NB4 (cell line): Measurements from ENCODE around the gene INHBA.

Experiments used
- DNase-seq: peaks from one replicate; pipeline ENCODE4 v3.0.0; 2010; ENCODE audit warnings: low read depth
- H3K4me3 ChIP-seq: one replicate; pipeline ENCODE4 v1.5.1; 2011; ENCODE audit warnings: mild to moderate bottlenecking, low read depth, low read length, moderate library complexity
- MYC ChIP-seq: IDR thresholded peaks from 2 replicates; pipeline ENCODE4 v1.6.1; 2011; ENCODE audit warnings: low read depth, low read length
- POLR2A ChIP-seq: IDR thresholded peaks from 2 replicates; pipeline ENCODE4 v1.6.1; 2011; ENCODE audit warnings: mild to moderate bottlenecking; ENCODE audit not compliant: insufficient read length; ENCODE audit errors: extremely low read depth
- TF ChIP-seq, protein P1 (sequence below): IDR thresholded peaks from one replicate; pipeline ENCODE4 v1.5.1; 2012; ENCODE audit warnings: low read depth, low read length
- TF ChIP-seq, protein P2 (sequence below): IDR thresholded peaks from 2 replicates; pipeline ENCODE4 v1.6.1; 2011; ENCODE audit warnings: low read depth, low read length

Gene INHBA

DNA sequence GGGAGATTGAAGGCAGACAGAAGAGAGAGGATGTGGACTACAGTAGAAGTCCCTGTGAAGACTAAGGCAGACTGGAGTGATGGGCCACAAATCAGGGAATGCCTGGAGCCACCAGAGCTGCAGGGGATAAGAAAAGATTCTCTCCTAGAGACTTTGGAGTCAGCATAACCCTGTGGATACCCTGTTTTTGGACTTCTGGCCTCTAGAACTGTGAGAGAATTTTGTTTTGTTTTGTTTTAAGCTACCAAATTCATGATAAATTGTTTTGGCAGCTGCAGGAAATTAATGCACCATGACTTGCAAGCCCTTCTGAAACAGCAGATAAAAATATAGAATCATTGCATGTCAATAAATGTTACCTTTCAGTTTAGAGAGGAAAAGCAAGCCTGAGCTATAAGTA lies 41.3 kb downstream of the INHBA start:
- TF ChIP-seq, protein P1, sequence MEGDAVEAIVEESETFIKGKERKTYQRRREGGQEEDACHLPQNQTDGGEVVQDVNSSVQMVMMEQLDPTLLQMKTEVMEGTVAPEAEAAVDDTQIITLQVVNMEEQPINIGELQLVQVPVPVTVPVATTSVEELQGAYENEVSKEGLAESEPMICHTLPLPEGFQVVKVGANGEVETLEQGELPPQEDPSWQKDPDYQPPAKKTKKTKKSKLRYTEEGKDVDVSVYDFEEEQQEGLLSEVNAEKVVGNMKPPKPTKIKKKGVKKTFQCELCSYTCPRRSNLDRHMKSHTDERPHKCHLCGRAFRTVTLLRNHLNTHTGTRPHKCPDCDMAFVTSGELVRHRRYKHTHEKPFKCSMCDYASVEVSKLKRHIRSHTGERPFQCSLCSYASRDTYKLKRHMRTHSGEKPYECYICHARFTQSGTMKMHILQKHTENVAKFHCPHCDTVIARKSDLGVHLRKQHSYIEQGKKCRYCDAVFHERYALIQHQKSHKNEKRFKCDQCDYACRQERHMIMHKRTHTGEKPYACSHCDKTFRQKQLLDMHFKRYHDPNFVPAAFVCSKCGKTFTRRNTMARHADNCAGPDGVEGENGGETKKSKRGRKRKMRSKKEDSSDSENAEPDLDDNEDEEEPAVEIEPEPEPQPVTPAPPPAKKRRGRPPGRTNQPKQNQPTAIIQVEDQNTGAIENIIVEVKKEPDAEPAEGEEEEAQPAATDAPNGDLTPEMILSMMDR = no peak
- no peak for TF ChIP-seq MYC
- TF ChIP-seq POLR2A = no peak
- TF ChIP-seq, protein P2, sequence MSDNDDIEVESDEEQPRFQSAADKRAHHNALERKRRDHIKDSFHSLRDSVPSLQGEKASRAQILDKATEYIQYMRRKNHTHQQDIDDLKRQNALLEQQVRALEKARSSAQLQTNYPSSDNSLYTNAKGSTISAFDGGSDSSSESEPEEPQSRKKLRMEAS = no peak
- no peak for DNase-seq
- H3K4me3 ChIP-seq = no peak overlapping the region

DNA sequence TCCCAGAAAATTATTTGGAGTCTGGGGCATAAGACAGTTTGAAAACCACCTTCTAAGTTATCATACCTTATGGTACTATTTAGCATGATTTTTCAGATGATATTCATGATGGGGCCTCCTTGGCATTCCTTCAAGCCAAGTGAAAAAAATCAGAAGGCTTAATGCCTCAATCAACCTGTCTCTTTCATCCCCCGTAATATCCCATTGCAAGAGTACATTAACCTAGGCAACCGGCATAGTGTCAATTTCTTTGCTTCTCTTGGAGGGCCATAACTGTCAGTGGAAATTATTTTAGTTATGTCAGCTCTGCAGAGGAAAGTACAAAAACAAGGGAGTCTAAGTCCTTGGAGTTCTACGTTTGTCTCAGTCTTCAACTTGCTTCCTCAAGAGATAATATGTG lies 43.4 kb downstream of the INHBA start:
- no peak for DNase-seq
- TF ChIP-seq, protein P2 = no peak
- TF ChIP-seq POLR2A = no peak
- TF ChIP-seq, protein P1 = no peak
- no peak for TF ChIP-seq MYC
- no peak overlapping the region for H3K4me3 ChIP-seq

DNA sequence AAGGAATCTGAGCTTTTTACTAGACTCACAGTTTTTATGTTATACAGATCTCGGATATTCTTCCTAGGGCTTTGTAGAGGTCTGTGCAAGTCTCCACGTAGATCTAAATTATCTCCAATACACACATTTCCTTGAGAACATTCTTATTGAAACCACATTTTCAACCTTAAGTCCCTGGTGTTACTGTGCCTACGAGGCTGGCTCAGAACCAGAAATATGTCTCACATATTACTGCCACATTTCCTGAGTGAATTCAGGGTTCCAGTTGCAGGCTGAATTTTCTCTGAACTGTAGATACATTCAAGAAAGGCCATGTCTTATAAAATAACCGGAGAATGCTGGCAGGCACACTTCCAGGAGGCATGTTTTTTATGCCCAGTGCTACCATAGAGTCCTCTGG lies 46.5 kb downstream of the INHBA start:
- no peak for DNase-seq
- TF ChIP-seq POLR2A (no peak), MYC (no peak)
- TF ChIP-seq, protein P2 = no peak
- TF ChIP-seq, protein P1 = no peak
- H3K4me3 ChIP-seq = no peak overlapping the region

DNA sequence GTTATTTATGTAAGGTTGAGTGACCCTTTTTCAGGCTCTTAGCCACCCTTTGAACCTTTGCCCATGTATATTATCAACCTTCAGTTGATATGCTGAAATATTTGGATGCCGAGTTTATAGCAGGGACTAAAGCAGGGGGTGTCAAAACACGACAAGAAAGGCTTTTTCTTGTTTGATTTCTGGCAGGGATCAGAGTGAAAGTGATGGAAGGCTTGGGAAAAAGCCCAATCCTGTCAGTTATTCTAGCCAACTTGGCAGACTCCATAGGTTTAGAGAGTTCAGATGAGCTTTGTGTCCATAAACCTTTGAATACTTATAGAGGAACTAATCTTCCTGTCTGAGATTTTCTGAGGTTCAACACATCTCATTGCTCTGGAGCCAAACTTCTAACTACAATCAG lies 47.5 kb downstream of the INHBA start:
- TF ChIP-seq MYC (no peak), POLR2A (no peak)
- TF ChIP-seq, protein P1 = no peak
- TF ChIP-seq, protein P2 = no peak
- DNase-seq = no peak
- H3K4me3 ChIP-seq = no peak overlapping the region

DNA sequence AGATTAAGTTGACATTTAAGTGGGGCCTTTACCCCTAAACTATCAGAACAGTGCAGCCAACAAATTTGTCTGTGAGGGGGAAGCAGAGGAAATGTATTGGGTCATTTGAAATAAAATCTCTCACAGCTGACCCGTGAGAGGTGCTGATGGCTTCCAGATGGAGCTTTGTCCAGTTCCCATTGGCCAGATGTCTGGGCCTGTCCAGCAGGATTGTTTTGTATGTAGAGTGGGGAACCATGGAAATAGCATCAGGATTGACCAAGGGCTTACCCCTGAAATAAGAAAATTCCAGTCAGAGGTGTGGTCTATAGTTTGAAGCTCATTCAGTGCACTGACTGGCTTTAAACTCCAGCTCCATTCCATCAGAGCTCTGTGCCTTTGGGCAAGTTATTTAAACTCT lies 50.6 kb downstream of the INHBA start:
- TF ChIP-seq, protein P2 = no peak
- TF ChIP-seq, protein P1 = no peak
- no peak for TF ChIP-seq MYC
- no peak for TF ChIP-seq POLR2A
- no peak overlapping the region for H3K4me3 ChIP-seq
- DNase-seq = no peak

DNA sequence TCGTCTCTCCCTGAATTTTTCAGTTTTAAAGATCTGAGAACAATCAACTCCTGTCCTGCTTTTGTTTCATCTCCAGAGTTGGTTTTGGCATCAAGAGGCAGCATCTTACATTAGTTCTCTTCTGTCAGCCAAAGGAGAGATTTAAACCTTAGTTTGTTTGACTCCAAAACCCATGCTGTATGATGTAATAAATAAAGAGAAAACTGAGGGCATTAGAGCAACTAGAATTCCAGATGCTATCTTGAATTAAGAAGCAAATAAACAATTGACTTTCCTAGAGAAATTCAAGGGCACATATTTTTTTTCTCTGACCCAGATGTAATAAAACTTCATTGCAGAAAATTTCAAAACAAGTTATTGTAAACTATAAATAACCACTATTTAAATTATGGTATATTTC lies 54.4 kb downstream of the INHBA start:
- DNase-seq = no peak
- no peak overlapping the region for H3K4me3 ChIP-seq

More for the DNA sequence above, 54.4 kb downstream of the INHBA start:
- TF ChIP-seq POLR2A = no peak
- TF ChIP-seq, protein P1 = no peak
- TF ChIP-seq, protein P2 = no peak
- TF ChIP-seq MYC = no peak
